HUES48 (cell line): ENCODE data around the gene FAM217B.

Source experiments
- H3K27ac ChIP-seq: one replicate; pipeline ENCODE4 v1.7.0; 2013; ENCODE audit warnings: low read depth, low read length, inconsistent platforms
- H3K27me3 ChIP-seq: 2 replicates; pipeline ENCODE4 v1.6.1; 2013; ENCODE audit warnings: mild to moderate bottlenecking, low read length; ENCODE audit not compliant: control insufficient read depth, insufficient read depth
- H3K36me3 ChIP-seq: 2 replicates; pipeline ENCODE4 v1.6.1; 2013; ENCODE audit warnings: low read length; ENCODE audit not compliant: control insufficient read depth, insufficient read depth
- H3K4me1 ChIP-seq: 2 replicates; pipeline ENCODE4 v1.6.1; 2013; ENCODE audit warnings: mild to moderate bottlenecking, low read length; ENCODE audit not compliant: control insufficient read depth, insufficient read depth
- H3K4me3 ChIP-seq: 2 replicates; pipeline ENCODE4 v1.5.1; 2013; ENCODE audit warnings: mild to moderate bottlenecking, low read depth, low read length
- H3K9ac ChIP-seq: 2 replicates; pipeline ENCODE4 v1.6.1; 2013; ENCODE audit warnings: mild to moderate bottlenecking, low read depth, low read length, moderate library complexity
- H3K9me3 ChIP-seq: 2 replicates; pipeline ENCODE4 v1.6.1; 2013; ENCODE audit warnings: low read length; ENCODE audit not compliant: control insufficient read depth, insufficient read depth

FAM217B gene

DNA sequence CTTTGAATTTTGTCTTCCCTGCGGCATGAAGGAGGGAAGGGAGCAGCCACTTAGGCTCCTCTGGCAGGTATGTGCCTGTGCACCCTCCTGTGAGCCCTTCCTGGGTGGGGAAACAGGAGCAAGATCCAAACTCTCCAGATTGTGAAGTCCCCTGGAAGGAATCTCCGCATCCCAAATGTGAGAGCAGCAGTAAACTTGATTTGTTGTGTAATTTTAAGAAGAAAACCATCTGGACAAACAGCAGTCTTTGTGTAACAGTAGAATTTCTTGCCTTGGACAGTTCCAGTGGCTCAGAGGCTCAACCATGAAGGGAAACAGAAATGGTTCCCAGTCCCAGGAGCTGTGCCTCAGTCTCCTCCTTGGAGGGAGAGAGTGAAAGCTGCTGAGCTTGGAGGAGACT lies 57.7 kb downstream of the FAM217B start:
- Histone ChIP-seq H3K4me1 (peaks cover 13% of the 10 kb centered on the region), H3K4me3 (no peak overlapping the region), H3K36me3 (no peaks in the 10 kb centered on the region), H3K9me3 (no peaks in the 10 kb centered on the region), H3K9ac (no peak overlapping the region), H3K27ac (no peak overlapping the region), H3K27me3 (no peaks in the 10 kb centered on the region)
